ENCODE data around the gene NF1. TPM values are rescaled to one million over a fixed set of nuclear protein-coding genes. Genes with fewer than 3 reads are reported as not detected.
"Not testable (repeated sequence)": the region's sequence is repeated elsewhere in the genome, so short reads cannot be mapped to it uniquely, and the experiment has no call there.

The NF1 gene
- total RNA-seq, 1 experiment from 2014 or later: 29.9 TPM

DNA sequence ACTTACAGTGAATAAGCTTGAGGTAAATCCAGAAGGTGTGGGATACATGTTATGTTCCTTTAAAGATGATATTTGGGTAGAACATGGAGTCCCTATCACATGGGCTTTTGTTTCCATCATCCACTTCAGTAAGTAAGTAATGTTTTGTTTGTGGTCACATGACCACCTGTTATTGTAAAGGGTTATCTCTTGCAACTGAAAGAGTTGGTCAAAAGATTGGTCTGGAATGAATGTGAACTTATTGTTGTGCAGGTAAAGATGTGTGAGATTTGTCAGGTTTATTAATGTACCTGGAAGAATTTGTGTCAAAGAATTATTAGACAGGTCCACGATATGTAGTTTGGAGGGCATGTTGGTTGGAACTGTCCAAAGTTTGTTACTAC, 200.7 kb downstream of the NF1 start:
- no peak for DNase-seq (ENCODE audit: low read depth)

GRCh38 chr17:31296142-31296541, 201.4 kb downstream of the NF1 start:
- no peak for DNase-seq (ENCODE audit: low read depth)

GRCh38 chr17:31297090-31297489, 202.3 kb downstream of the NF1 start, which contains the start of gene OMG:
TSS of gene OMG (minus strand) at chr17:31297239. CDS start at chr17:31296331, 908 bp downstream.
- no peak for DNase-seq (ENCODE audit: low read depth)

- DNase-seq (ENCODE audit: low read depth): no peak
These were observed 204.8 kb downstream of the NF1 start for GRCh38 chr17:31299624-31300023.

DNA sequence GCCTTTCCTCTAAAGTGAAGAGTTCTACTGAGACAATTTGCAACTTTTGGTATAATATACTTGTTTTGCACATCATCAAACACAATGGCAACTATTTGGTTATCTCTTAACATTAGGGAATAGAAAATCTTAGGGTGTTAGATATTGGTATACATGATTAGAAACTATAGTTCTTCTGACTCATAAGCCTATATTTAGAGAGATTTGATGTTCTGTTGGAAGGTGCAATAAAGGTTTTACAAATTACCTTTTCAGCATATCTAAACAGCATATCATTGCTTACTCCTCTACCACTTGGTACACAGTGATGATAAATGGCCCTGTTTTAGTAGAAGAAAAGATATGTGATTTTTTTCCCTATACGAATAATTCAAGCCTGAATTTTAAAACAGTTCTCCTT, 212.9 kb downstream of the NF1 start:
- DNase-seq (ENCODE audit: low read depth): no peak

- DNase-seq (ENCODE audit: low read depth): no peak
These were observed 213.9 kb downstream of the NF1 start for GRCh38 chr17:31308372-31309334.

GRCh38 chr17:31309556-31309955, 214.8 kb downstream of the NF1 start:
- no peak for DNase-seq (ENCODE audit: low read depth)

DNA sequence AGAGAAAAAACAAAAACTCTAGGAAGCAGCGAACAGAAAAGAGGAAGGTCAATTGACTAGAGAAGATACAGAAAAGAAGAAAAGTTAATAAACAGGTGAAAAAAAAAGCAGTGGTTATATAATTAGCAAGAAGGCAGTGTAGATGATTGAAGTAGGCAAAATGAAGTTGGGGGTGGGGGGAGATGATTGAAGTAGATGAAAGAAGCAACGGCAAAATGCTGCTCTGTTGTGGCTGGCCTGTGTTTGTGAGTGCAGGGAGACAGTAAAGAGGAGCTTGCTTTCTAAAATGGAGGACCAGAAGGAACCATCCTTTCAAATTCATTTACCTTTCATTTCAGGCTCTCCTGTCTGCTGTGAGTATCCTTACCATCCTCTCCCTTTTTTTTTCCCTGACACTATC, 215.5 kb downstream of the NF1 start:
- no peak for DNase-seq (ENCODE audit: low read depth)

GRCh38 chr17:31310886-31311285, 216.1 kb downstream of the NF1 start:
- DNase-seq (ENCODE audit: low read depth): no peak

DNA sequence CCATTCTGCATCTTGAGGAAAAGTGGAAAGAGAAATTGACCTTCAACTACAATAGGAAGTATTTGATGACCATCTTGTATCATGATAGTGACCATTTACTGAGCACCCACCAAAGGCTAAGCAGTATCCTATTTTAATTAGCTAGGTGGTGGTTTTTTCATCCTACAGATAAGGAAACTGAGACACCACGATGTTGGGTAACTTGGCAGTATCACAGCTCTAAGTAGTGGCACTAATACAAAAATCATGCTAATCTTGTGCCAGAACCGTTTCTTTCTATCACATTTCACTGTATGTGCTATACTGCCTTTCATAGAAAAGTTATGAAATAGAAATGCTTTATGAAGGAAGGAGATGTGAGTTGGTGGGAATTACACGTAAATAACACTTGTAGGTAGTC, 216.7 kb downstream of the NF1 start:
- DNase-seq (ENCODE audit: low read depth): no peak

DNA sequence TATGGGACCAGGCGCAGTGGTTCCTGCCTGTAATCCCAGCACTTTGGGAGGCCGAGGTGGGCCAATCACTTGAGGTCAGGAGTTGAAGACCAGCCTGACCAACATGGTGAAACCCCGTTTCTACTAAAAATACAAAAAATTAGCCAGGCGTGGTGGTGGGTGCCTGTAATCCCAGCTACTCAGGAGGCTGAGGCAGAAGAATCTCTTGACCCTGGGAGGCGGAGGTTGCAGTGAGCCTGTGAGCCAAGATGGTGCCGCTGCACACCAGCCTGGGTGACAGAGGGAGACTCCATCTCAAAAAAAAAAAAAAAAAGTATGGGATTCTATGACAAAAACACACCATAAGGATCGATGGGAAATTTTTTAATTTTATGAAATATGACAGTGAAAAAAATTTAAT, 217.4 kb downstream of the NF1 start:
- not testable (repeated sequence) for DNase-seq (ENCODE audit: low read depth)

DNA sequence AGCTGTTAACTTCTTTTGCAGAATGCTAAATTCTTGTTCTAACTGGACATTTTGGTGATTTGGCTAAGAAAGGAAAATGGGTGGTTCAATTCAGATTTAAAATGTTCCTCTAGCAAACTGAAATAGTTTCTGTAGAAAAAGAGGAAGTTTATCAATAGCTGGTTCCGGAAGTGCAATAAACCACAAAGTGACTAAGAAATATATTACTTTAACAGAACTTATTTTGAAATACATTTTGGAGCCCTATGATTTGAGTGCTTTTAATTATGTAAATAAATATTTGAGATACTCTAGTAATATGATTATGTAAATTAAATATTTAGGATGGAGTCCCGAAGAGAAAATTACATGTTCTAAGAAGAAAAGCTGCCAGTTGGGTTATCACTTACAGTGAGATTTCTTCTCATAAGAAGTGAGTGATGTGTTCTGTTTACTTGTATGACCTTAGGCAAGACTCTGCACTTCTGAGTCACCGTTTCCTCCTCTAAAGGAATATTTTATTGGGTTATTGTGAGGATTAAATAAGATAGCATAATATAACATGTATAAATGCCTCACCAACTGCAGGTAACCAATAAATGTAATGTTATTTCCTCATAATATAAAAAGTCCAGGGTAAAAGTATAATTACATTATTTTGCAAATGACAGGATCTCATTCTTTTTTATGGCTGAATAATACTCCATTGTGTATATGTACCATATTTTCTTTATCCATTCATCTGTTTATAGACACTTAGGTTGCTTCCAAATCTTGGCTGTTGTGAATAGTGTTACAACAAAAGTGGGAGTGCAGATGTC, 219.4 kb downstream of the NF1 start, which contains the start of gene EVI2B:
TSS of gene EVI2B (minus strand) at position 73 of the 800 bp plus-strand sequence. CDS start 8,445 bp downstream, outside the sequence.
- peak; percentile 88 for DNase-seq (ENCODE audit: low read depth)

GRCh38 chr17:31314782-31315100, 220.0 kb downstream of the NF1 start:
- no peak for DNase-seq (ENCODE audit: low read depth)

DNA sequence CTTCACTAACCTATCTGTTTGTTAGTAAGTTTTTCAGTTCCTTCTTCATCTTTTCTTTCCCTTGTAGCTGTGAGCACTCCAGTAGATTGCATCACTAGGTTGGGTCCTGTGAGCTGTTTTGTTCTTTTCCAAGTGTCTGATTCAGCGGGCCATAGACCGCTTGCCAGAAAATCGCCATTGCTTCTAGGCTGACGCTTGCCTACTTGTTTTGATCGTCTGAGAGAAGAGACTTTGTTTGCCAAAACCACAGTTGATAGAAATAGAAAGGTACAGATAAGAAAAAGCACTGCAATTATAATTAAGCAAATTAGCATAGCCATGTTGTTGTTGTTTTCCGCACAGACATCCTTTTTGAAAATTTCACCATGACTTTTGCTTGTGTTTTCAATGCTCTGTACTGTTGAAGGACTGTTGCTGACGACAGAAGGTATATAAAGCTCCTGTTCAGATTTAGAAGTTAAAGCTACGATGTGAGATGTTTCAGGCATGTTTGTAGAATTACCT, 223.6 kb downstream of the NF1 start:
- peak; percentile 86 for DNase-seq (ENCODE audit: low read depth)

GRCh38 chr17:31318851-31319661, 224.3 kb downstream of the NF1 start:
- peak; percentile 28 for DNase-seq (ENCODE audit: low read depth)

DNA sequence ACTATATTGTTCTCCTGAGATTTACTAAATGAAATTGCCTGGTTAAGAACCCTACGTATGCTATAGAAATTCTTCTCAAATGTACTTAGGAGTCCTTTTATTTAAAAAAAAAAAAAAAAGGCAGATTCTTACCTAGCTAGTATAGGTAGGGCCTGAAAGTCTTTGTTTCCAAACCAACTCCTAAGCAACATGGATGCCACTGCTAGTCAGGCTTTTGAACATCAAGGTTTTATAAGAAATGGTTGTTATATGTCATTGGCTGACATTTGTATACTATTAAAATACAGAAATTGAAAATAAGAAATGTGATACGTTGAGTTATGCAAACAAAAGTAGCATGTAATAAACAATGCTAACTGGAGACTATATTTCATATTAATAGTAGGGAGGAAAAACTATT, 225.5 kb downstream of the NF1 start:
- DNase-seq (ENCODE audit: low read depth): no peak

- peak; percentile 39 for DNase-seq (ENCODE audit: low read depth)
These were observed 226.0 kb downstream of the NF1 start for GRCh38 chr17:31320791-31321190.

GRCh38 chr17:31321481-31321880, 226.7 kb downstream of the NF1 start, which contains the start of gene EVI2A:
TSS of gene EVI2A (minus strand) at chr17:31321622. CDS start at chr17:31319013, 2,609 bp downstream.
- DNase-seq (ENCODE audit: low read depth): peak; percentile 89

DNA sequence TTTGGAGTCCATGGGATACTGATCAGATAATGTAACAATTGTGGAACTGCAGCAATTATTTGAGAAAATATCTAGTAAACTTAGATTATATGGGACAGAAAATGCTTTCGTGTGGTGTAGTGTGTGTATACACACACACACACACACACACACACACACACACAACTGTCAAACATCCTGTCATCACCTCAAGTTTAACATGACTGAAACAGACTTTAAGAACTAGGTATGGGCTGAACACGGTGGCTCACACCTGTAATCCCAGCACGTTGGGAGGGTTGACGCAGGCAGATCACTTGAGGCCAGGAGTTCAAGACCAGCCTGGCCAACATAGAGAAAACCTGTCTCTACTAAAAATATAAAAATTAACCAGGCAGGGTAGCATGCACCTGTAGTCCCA, 227.2 kb downstream of the NF1 start:
- no peak for DNase-seq (ENCODE audit: low read depth)

DNA sequence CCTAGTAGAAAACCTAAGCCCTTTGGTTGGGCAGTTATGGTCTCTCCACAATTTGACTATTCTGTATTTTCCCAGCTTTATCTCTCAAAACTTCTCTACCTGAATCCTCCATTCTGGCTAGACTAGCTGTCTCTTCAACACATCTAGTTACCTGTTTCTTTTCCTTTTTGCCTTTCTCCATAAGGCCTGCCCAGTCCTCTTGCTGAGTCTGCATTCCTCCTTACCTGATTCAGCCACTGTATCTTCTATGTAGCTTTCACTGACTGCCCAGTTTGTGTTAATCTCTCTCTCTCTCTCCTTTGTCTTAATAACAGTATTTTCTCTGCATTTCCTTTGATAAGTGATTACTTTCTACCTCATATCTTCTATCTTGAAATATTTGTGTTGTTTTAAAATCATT, 228.8 kb downstream of the NF1 start:
- no peak for DNase-seq (ENCODE audit: low read depth)

GRCh38 chr17:31327534-31328159, 232.9 kb downstream of the NF1 start:
- DNase-seq (ENCODE audit: low read depth): peak; percentile 91

All from M059J (cell line).